ENCODE results near the gene OPRPN.

The OPRPN gene

DNA sequence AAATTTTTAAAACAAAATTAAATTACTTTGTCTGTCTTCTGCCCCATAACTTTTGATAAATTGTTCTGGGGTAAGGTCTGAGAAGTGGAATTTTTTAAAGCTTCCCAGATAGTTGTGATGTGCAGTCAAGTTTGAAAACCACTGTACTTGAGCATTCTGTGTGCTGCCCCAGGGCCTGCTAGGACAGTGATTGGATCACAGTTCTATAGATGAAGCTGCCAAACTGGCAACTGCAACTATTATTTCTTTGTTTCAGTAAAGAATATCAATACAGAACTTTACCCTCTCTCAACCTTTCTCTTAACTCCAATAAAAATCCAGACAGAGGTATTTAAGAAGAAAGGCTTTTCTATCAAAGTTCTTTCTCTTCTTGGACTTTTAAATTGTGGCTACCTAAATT, at the start of gene OPRPN:
Gene OPRPN (plus strand): TSS at position 361 of the 400 bp plus-strand sequence. CDS start 1,346 bp downstream, outside the sequence.
- no peak within 1 kb of the TSS for H3K4me3 ChIP-seq
- no peak within 1 kb of the TSS for H3K27ac ChIP-seq

- Histone ChIP-seq H3K27ac (no peak overlapping the region), H3K4me3 (no peak overlapping the region)
These were observed 41.6 kb upstream of the OPRPN start for GRCh38 chr4:70356185-70356584.

DNA sequence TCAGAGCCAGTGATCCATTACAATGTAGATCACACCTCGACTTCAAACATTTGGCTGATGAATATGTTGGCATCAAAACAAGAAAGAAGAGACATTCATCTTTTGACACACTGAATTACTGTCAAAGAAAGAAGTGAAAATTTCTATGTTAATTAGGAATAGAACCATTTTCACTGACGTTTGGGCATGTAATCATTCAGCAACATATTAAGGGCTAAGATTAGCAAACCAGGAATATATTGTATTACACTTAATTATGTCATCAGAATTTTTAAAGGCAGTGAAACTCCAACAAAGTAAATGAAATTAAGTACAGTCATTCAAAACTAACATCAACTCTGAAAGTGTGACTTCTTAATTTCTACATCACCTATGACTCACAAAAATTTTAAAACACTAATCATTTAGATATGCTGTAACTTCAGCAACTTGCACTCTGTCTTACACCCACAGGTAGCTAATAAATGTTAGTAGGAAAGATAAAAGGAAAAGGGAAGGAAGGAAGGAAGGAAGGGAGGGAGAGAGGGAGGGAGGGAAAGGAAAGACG, 38.6 kb upstream of the OPRPN start:
- Histone ChIP-seq H3K4me3 (no peak overlapping the region), H3K27ac (no peak overlapping the region)

GRCh38 chr4:70360460-70360859, 37.3 kb upstream of the OPRPN start, which contains the start of gene SMR3A:
TSS of gene SMR3A (plus strand) at chr4:70360760. CDS start at chr4:70362116, 1,356 bp downstream.
- no peak within 1 kb of the TSS for H3K4me3 ChIP-seq

GRCh38 chr4:70364002-70364401, 33.7 kb upstream of the OPRPN start:
- Histone ChIP-seq H3K4me3 (no peak overlapping the region), H3K27ac (no peak overlapping the region)

More at GRCh38 chr4:70360460-70360859, 37.3 kb upstream of the OPRPN start, which contains the start of gene SMR3A:
- H3K27ac ChIP-seq, result no peak within 1 kb of the TSS

DNA sequence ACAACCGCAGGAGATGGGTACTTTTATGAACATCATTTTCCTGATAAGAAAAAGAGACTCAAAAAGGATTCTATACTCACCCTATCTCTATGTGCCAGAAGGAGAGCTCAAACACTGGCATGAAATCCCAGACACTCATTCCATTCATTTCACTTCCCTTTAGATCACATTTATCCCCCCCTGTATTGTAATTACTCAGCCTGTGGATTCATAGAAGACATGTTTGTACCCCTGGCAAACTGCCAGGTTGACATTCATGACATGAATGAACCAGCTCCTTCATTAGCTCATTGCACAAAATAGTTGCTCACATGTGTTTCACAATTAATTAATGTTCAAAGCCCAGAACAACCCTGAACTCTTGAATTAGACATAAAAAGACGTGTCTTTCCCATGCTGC, 32.3 kb upstream of the OPRPN start:
- no peak overlapping the region for H3K4me3 ChIP-seq
- no peak overlapping the region for H3K27ac ChIP-seq

GRCh38 chr4:70367813-70368212, 29.9 kb upstream of the OPRPN start:
- Histone ChIP-seq H3K4me3 (no peak overlapping the region), H3K27ac (no peak overlapping the region)

- Histone ChIP-seq H3K27ac (no peak overlapping the region), H3K4me3 (no peak overlapping the region)
These were observed 25.8 kb upstream of the OPRPN start for GRCh38 chr4:70371987-70372386.

DNA sequence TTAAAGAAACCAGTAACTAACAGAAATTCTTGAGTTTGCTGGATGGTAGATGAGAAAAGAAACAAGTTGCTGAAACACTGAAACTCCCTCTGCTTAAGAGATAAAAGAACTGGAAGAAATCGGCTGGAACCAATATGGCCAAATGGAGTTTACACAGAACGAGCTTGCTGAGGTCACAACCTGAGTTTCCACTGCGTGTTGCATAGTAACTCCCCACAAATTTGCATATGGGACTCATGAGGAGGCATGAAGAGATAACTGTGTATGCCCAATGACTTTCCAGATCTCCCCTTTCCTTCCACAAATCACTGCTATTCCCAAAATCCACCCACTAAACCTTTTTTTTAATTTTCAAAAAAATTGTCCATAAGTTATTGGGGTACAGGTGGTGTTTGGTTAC, 25.0 kb upstream of the OPRPN start:
- Histone ChIP-seq H3K4me3 (no peak overlapping the region), H3K27ac (no peak overlapping the region)

GRCh38 chr4:70380578-70380977, 17.2 kb upstream of the OPRPN start:
- no peak overlapping the region for H3K27ac ChIP-seq

DNA sequence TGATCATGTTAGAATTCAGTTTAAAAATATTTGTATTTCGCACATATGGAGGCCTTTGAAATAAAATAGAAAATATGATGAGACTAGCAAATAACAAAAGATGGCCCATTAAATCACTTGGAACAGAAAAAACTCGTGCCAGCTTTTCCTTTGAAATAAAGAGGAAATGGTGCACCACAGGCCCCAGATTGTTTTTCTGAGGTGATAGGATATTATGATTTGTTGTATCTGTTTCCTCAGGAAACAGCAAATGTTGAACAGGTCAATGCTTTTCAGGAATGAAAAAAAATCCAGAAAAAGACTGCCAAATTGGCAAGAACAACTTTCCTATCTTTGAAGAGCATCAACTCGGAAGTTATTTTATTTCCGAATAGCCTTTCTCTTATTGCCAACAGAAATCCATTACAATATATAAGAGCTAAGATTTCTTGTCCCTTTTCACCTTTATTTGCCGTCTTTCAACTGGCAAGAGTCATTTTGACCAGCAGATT, 15.0 kb upstream of the OPRPN start, which contains the start of gene SMR3B:
Gene SMR3B (plus strand): TSS at position 441 of the 491 bp plus-strand sequence. CDS start 1,380 bp downstream, outside the sequence.
- Histone ChIP-seq H3K27ac (no peak within 1 kb of the TSS), H3K4me3 (no peak within 1 kb of the TSS)

More at GRCh38 chr4:70380578-70380977, 17.2 kb upstream of the OPRPN start:
- no peak overlapping the region for H3K4me3 ChIP-seq

- no peak overlapping the region for H3K27ac ChIP-seq
- H3K4me3 ChIP-seq, result no peak overlapping the region
These were observed 5.5 kb upstream of the OPRPN start for GRCh38 chr4:70392057-70392776.

- Histone ChIP-seq H3K27ac (no peak overlapping the region), H3K4me3 (no peak overlapping the region)
These were observed 1.6 kb downstream of the OPRPN start for GRCh38 chr4:70399319-70399718.

GRCh38 chr4:70402762-70403161, 5.0 kb downstream of the OPRPN start:
- H3K4me3 ChIP-seq, result no peak overlapping the region
- no peak overlapping the region for H3K27ac ChIP-seq

GRCh38 chr4:70405765-70406164, 8.0 kb downstream of the OPRPN start:
- H3K27ac ChIP-seq, result no peak overlapping the region
- H3K4me3 ChIP-seq, result no peak overlapping the region

DNA sequence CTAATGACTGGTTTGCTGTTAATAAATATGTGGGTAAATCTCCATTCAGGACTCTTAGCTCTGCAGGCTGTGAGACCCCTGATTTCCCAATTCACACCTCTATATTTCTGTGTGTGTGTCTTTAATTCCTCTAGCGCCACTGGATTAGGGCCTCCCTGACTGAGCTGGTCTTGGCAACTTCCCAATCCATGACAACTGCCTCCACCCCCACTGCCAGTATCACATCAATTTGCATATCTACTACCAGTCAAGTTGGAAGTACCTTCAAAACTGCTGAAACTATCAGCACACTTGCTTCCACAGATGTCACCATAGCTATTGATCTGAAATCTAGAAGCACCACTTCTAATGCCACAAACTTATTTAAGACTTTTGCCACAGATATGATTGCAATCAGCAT, 27.6 kb downstream of the OPRPN start:
- no peak overlapping the region for H3K27ac ChIP-seq
- H3K4me3 ChIP-seq, result no peak overlapping the region

- no peak overlapping the region for H3K4me3 ChIP-seq
- no peak overlapping the region for H3K27ac ChIP-seq
These were observed 29.0 kb downstream of the OPRPN start for GRCh38 chr4:70426789-70427188.

DNA sequence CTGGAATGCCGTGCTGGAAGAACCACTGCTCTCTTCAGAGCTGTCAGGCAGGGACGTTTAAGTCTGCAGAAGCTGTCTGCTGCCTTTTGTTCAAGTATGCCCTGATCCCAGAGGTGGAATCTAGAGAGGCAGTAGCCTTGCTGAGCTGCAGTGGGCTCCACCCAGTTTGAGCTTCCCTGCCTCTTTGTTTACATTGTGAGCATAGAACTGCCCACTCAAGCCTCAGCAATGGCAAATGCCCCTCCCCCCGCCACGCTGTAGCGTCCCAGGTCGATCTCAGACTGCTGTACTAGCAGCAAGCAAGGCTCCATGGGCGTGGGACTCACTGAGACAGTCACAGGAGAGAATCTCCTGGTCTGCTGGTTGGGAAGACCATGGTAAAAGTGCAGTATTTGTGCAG, 39.5 kb downstream of the OPRPN start:
- no peak overlapping the region for H3K27ac ChIP-seq
- no peak overlapping the region for H3K4me3 ChIP-seq

DNA sequence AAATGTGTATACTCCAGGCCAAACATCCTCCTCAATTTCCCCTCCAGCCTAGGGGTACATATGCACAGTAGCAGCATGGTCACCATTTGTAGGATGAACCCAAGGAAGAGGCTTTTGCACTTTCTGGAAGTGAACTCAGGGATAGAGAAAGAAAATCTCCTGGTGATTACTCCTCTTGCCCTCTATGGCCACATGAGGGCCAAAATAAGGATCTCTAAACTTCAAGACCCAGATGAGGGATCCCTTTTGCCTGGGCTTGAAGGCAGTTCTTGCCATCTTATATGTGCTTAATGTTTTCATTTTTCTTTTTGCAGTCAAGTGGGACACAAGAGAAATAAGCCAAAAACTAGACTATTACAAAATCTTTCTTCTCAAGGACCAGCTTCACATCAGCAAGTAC, 44.7 kb downstream of the OPRPN start:
- H3K27ac ChIP-seq, result no peak overlapping the region
- H3K4me3 ChIP-seq, result no peak overlapping the region

DNA sequence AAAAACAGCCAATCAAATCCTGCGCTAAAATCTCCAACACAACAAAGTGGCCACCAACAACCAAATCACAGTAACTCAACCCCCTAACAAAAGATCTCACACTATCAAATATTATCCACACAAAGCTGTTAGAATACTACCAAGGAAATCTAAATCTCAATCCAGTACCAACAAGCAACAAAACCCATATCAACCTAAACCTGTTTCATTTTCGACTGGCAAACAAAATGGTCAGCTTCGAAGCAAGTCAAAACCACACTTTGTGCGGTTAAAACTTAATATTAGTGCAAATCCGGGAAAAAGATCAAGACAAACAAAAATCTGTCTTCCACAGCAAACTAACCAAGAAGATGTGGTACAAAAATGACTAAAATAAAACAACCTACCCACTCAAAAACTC, 45.6 kb downstream of the OPRPN start:
- H3K27ac ChIP-seq, result no peak overlapping the region
- H3K4me3 ChIP-seq, result no peak overlapping the region

DNA sequence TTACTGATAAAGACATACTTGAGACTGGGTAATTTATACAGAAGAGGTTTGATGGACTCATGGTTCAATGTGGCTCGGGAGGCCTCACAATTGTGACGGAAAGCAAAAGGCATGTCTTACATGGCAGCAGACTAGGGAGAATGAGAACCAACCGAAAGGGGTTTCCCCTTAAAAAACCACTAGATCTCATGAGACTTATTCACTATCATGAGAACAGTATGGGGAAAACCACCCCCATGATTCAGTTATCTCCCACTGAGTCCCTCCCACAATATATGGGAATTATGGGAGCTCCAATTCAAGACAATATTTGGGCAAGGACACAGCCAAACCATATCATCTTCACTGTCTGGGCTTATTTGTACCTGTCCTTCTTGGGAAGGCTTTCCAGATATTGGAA, 51.5 kb downstream of the OPRPN start:
- H3K27ac ChIP-seq, result no peak overlapping the region
- no peak overlapping the region for H3K4me3 ChIP-seq

All from skin epidermis (tissue), 12 donors.